Activated T-cell treated with anti-CD3 and anti-CD28 coated beads, Interleukin-2, amount 50 U/mL, for 1 hour (primary cell): ENCODE measurements around the gene COL21A1.

ENCODE experiments used
- DNase-seq: peaks from one replicate; pipeline ENCODE4 v3.0.0-alpha.2; 2020

Gene COL21A1

DNA sequence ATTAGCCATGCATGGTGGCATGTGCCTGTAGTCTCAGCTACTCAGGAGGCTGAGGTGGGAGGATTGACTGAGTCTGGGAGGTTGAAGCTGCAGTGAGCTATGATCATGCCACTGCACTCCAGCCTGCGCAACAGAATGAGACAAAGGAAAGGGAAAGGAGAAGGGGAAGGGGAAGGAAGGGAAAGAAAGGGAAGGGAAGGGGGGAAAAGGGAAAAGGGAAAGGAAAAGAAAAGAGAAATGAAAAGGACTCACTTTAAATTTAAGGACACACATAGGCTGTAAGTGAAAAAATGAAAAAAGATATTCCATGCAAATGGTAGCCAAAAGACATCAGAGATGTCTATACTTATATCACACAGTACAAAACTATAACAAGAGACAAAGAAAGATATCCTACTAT lies 74.2 kb downstream of the COL21A1 start:
- no peak for DNase-seq

DNA sequence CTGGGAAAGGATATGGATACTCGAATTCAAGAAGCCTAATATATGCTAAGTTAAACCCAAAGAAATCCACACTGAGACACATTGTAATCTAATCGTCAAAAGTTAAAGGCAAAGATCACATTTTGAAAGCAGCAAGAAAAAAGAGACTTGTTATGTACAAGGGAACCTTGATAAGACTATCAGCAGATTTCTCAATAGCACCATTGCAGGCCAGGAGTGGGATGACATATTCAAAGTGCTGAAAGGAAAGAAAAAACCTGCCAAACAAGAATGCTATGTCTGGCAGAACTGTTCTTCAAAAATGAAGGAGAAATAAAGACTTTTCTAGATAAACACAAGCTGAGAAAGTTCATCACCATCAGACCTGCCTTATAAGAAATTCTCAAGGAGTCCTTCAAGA lies 75.2 kb downstream of the COL21A1 start:
- DNase-seq, result no peak

DNA sequence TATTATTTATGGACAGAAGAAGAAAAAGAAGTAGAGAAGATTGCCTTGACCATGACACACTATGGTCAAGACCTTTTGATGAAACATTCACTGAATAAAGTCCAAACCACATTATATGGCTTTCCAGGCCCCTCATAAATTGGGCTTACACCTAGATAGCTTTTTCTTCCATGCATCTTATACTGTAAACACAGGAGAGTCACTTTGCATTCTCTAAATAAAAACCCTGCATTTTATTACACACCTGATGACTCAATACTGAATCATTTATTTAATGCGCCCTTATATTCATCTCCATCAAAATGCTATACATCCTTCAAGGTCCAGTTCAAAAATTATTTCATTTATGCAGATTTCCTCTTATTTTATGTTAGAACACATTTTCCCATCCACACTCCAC lies 78.0 kb downstream of the COL21A1 start:
- DNase-seq, result no peak

- DNase-seq, result no peak
Observed at GRCh38 chr6:56168596-56168995, 78.8 kb downstream of the COL21A1 start.

GRCh38 chr6:56162081-56162480 lies 85.3 kb downstream of the COL21A1 start:
- no peak for DNase-seq

DNA sequence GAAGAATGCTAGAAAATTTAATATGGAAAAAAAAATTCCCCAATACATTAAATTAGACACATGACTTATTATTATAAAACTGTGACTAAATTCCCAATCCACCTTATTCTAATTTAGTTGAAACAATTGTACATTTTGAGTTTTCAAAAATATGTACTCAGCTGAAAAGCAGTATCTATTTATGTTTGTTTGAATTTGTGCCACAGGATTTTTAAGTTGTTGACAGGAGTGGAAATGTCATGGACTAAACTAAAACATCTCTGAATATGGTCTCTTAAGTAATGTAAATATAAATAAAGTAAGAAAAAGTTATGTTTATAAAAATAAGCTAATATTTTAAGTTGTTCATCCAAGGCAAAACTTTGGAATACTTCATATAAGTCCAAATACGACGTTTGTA lies 86.9 kb downstream of the COL21A1 start:
- DNase-seq, result no peak

DNA sequence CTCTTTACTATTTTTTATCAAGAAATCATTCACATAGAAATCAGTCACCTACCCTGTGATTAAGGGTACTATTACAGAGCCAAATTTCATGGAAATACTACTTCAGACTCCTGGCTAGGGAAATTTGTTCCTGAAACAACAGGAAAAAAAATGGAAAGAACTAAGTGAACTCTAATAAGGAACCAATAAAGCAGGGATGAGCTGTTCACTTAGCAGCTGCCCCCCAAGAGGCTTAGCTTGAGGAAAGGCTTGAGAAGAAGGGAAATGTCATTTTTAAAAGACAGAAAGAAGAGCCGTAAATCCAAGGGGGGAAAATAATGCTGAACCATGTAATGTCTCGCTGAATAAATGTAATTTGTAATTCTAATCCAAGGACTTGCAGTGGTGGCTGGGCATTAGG lies 88.8 kb downstream of the COL21A1 start:
- DNase-seq, result no peak

DNA sequence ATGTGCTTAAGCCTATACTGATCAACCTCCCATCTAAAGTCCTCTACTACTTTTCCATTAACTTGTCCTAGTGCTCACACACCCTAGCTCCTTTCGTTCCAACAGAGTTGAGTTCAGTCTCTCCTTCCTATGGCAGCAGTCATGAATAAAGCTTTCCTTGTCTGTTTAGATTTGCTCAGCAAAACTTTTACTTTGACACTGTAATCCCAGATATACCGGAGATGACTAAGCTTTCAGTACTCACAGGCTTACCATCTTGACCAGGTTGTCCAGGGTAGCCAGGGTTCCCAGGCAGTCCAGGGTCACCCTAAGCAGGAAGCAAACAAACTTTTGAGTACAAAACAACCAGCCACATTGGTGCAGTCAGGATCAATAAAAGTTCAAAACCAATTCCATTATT lies 90.7 kb downstream of the COL21A1 start:
- no peak for DNase-seq

GRCh38 chr6:56155634-56156141 lies 91.7 kb downstream of the COL21A1 start:
- DNase-seq, result no peak

DNA sequence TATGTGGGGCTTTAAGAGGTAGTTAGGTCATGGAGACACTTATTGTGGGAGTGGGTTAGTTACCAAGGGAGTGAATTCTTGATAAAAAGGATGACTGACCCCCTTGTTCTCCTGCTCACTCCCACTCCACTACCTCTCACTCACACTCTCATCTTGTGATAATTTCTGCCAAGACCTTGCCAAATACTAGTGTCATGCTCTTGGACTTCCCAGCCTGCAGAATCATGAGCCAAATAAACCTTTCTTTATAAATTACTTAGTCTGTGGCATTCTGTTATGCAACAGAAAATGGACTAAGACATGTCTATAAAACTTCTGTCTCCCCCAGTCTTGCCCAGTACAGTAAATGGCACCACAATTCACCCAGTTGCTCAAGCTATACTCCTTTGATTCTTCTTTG lies 93.3 kb downstream of the COL21A1 start:
- no peak for DNase-seq

GRCh38 chr6:56152611-56153010 lies 94.8 kb downstream of the COL21A1 start:
- DNase-seq, result no peak

- DNase-seq, result no peak
Observed at GRCh38 chr6:56151609-56152224, 95.7 kb downstream of the COL21A1 start.

- DNase-seq, result no peak
Observed at GRCh38 chr6:56148488-56149186, 98.7 kb downstream of the COL21A1 start.

DNA sequence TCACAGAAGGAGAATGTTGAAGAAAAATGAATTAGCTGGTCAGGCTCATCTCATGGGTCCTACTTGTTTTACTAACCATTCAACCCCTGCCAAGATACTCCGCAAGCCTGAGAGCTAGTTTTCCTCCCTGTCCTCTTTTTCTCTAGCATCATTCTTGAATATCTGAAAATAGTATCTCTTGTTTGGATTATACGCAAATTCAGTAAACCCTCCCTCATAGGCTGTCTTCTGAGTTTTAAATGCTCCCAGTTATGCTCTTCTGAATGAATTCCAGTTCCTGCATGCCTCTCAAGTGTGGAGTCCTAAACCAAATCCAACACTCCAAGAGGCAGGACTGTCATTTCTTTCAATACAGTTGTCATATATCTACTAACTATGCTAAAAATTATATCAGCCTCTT lies 99.6 kb downstream of the COL21A1 start:
- DNase-seq, result no peak

GRCh38 chr6:56146086-56146485 lies 101.3 kb downstream of the COL21A1 start:
- DNase-seq, result no peak

- no peak for DNase-seq
Observed at GRCh38 chr6:56145616-56146015, 101.8 kb downstream of the COL21A1 start.

GRCh38 chr6:56144538-56145324 lies 102.6 kb downstream of the COL21A1 start:
- no peak for DNase-seq

GRCh38 chr6:56143796-56144195 lies 103.6 kb downstream of the COL21A1 start:
- no peak for DNase-seq

DNA sequence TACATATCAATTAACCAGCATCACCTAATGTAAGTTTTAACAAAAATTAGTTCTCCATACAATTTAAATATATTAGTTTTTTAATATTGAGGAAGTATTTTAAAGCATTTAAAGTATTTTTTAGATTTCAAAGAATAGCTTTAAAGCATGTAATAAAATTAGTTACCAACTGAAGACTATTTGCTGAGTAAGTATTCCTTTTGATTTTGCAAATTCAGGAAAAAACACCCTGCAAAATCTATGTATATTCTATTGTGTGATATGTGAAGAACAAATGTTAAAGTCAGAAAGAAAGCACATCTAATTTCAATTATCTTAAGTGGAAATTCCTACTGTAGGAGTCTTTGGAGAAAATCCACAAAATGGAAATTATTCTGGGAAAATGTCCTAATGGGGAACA lies 107.3 kb downstream of the COL21A1 start:
- no peak for DNase-seq

DNA sequence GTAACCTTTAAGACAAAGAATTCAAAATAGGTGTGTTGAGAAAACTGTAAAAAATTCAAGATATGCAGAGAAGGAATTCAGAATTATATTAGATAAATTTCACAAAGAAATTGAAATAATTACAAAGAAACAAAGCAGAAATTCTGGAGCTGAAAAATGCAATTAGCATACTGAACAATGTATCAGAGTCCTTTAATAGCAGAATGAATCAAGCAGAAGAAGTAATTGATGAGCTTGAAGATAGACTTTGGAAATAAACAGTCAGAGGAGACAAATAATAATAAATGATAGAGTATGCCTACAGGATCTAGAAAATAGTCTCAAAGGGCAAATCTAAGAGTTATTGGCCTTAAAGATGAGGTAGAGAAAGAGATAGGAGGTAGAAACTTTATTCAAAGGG lies 131.7 kb downstream of the COL21A1 start:
- no peak for DNase-seq

GRCh38 chr6:56109149-56109548 lies 138.2 kb downstream of the COL21A1 start:
- no peak for DNase-seq

- DNase-seq, result no peak
Observed at GRCh38 chr6:56106231-56106630, 141.1 kb downstream of the COL21A1 start.

GRCh38 chr6:56104591-56104990 lies 142.8 kb downstream of the COL21A1 start:
- no peak for DNase-seq

GRCh38 chr6:56102216-56102615 lies 145.2 kb downstream of the COL21A1 start:
- no peak for DNase-seq
